ENCODE measurements around the gene NUP98.

The NUP98 gene

DNA sequence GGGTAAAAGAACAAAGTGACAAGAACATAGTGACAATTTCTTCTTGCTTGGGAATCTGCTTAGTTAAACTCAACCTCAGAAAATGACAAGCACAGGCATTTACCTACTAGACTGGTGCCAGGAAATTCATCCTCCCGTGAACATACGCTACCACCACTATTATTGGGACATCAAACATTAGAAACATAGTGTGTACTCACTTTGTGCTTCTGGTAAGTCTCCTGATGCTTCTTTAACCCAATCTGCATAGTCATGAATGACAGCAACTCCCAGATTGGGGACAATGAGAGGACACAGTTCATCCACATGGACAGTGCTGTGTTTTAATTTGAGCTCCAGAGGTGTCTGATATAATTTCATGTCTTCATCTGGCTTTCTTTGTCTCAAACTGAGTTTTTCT is 96.9 kb downstream of the NUP98 start:
- Histone ChIP-seq H3K9me3 (ENCODE audit: insufficient read depth, low read depth, low read length) (no peaks in the 10 kb centered on the region), H3K27me3 (ENCODE audit: insufficient read depth, low read length, poor library complexity, severe bottlenecking) (no peaks in the 10 kb centered on the region), H3K9me2 (replicated peaks; ENCODE audit: low read depth, low read length) (no peaks in the 10 kb centered on the region), H3K4me1 (ENCODE audit: insufficient read depth, low read length, poor library complexity, severe bottlenecking) (no peaks in the 10 kb centered on the region), H3K79me2 (ENCODE audit: insufficient read depth, low read length) (no peaks in the 10 kb centered on the region), H3K4me2 (ENCODE audit: low read depth, low read length, poor library complexity, severe bottlenecking) (no peak overlapping the region), H3F3A (ENCODE audit: low read depth) (0 out of 2 replicates have a peak, but pooled peaks cover 4% of the 10 kb centered on the region), H3K4me3 (ENCODE audit: low read length, poor library complexity, severe bottlenecking) (no peak overlapping the region), H4K20me1 (ENCODE audit: insufficient read depth, low read length, poor library complexity, severe bottlenecking) (no peaks in the 10 kb centered on the region), H3K36me3 (ENCODE audit: insufficient read depth, low read length) (peaks cover 89% of the 10 kb centered on the region), H3K9ac (ENCODE audit: low read depth, low read length, poor library complexity, severe bottlenecking) (no peak overlapping the region), H2AFZ (ENCODE audit: low read length) (no peak overlapping the region)
- TF ChIP-seq, protein P1, sequence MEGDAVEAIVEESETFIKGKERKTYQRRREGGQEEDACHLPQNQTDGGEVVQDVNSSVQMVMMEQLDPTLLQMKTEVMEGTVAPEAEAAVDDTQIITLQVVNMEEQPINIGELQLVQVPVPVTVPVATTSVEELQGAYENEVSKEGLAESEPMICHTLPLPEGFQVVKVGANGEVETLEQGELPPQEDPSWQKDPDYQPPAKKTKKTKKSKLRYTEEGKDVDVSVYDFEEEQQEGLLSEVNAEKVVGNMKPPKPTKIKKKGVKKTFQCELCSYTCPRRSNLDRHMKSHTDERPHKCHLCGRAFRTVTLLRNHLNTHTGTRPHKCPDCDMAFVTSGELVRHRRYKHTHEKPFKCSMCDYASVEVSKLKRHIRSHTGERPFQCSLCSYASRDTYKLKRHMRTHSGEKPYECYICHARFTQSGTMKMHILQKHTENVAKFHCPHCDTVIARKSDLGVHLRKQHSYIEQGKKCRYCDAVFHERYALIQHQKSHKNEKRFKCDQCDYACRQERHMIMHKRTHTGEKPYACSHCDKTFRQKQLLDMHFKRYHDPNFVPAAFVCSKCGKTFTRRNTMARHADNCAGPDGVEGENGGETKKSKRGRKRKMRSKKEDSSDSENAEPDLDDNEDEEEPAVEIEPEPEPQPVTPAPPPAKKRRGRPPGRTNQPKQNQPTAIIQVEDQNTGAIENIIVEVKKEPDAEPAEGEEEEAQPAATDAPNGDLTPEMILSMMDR (conservative IDR thresholded peaks at IDR 0.05; ENCODE audit: low read length) = no peak
- TF ChIP-seq EZH2phosphoT487 (IDR thresholded peaks at IDR 0.05; ENCODE audit: borderline replicate concordance) = no peak

DNA sequence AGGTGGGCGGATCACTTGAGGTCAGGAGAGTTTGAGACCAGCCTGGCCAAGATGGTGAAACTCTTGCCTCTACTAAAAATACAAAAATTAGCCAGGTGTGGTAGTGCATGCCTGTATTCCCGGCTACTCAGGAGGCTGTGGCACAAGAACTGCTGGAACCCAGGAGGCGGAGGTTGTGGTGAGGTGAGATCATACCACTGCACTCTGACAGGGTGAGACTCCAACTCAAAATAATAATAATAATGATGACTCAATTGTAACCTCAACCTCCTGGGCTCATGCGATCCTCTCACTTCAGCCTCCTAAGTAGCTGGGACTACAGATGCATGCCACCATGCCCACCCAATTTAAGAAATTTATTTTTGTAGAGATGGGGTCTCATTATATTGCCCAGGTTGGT is 110.6 kb downstream of the NUP98 start:
- H3K4me1 ChIP-seq (ENCODE audit: insufficient read depth, low read length, poor library complexity, severe bottlenecking) = no peaks in the 10 kb centered on the region
- no peak overlapping the region for H2AFZ ChIP-seq (ENCODE audit: low read length)
- TF ChIP-seq, protein P1 (conservative IDR thresholded peaks at IDR 0.05; ENCODE audit: low read length) = no peak
- no peak for TF ChIP-seq EZH2phosphoT487 (IDR thresholded peaks at IDR 0.05; ENCODE audit: borderline replicate concordance)
- no peaks in the 10 kb centered on the region for H3F3A ChIP-seq (ENCODE audit: low read depth)
- H3K27me3 ChIP-seq (ENCODE audit: insufficient read depth, low read length, poor library complexity, severe bottlenecking) = no peaks in the 10 kb centered on the region
- no peaks in the 10 kb centered on the region for H3K9me3 ChIP-seq (ENCODE audit: insufficient read depth, low read depth, low read length)
- H3K4me2 ChIP-seq (ENCODE audit: low read depth, low read length, poor library complexity, severe bottlenecking) = no peak overlapping the region
- H3K9ac ChIP-seq (ENCODE audit: low read depth, low read length, poor library complexity, severe bottlenecking) = no peak overlapping the region
- peaks cover 78% of the 10 kb centered on the region; the same call in 1 of the 2 replicates for H3K36me3 ChIP-seq (ENCODE audit: insufficient read depth, low read length)
- H3K79me2 ChIP-seq (ENCODE audit: insufficient read depth, low read length) = no peaks in the 10 kb centered on the region
- H4K20me1 ChIP-seq (ENCODE audit: insufficient read depth, low read length, poor library complexity, severe bottlenecking) = no peaks in the 10 kb centered on the region
- H3K9me2 ChIP-seq (replicated peaks; ENCODE audit: low read depth, low read length) = no peaks in the 10 kb centered on the region
- no peak overlapping the region for H3K4me3 ChIP-seq (ENCODE audit: low read length, poor library complexity, severe bottlenecking)

DNA sequence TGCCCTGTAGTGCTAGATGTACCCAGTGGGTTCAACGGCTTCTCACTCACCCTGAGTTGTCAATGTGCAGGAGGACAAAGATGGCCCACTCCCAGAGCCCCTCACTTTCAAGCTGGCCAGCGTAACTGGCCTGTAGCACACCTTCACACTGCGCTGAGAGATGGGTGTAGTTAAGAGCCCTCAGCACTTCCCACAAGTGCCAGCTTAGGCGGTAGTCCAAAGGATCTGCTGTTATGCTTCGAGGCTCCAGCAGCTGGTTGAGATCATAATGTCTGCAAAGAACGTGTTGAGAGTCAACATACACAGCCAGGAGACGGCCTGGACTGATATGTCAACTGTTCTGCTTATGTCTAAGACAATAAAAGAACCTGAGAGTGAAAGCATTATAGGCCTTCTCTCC is 111.4 kb downstream of the NUP98 start:
- H3K9me2 ChIP-seq (replicated peaks; ENCODE audit: low read depth, low read length) = no peaks in the 10 kb centered on the region
- H3K36me3 ChIP-seq (ENCODE audit: insufficient read depth, low read length) = peaks cover 81% of the 10 kb centered on the region; the same call in 1 of the 2 replicates
- H3K9ac ChIP-seq (ENCODE audit: low read depth, low read length, poor library complexity, severe bottlenecking) = no peak overlapping the region
- H3K4me3 ChIP-seq (ENCODE audit: low read length, poor library complexity, severe bottlenecking) = no peak overlapping the region
- H4K20me1 ChIP-seq (ENCODE audit: insufficient read depth, low read length, poor library complexity, severe bottlenecking) = no peaks in the 10 kb centered on the region
- H2AFZ ChIP-seq (ENCODE audit: low read length) = no peak overlapping the region
- H3K9me3 ChIP-seq (ENCODE audit: insufficient read depth, low read depth, low read length) = no peaks in the 10 kb centered on the region
- TF ChIP-seq EZH2phosphoT487 (IDR thresholded peaks at IDR 0.05; ENCODE audit: borderline replicate concordance) = no peak
- TF ChIP-seq, protein P1 (conservative IDR thresholded peaks at IDR 0.05; ENCODE audit: low read length) = no peak
- no peak overlapping the region for H3K4me2 ChIP-seq (ENCODE audit: low read depth, low read length, poor library complexity, severe bottlenecking)
- H3F3A ChIP-seq (ENCODE audit: low read depth) = no peaks in the 10 kb centered on the region
- no peaks in the 10 kb centered on the region for H3K4me1 ChIP-seq (ENCODE audit: insufficient read depth, low read length, poor library complexity, severe bottlenecking)
- H3K27me3 ChIP-seq (ENCODE audit: insufficient read depth, low read length, poor library complexity, severe bottlenecking) = no peaks in the 10 kb centered on the region
- no peaks in the 10 kb centered on the region for H3K79me2 ChIP-seq (ENCODE audit: insufficient read depth, low read length)
